Naive thymus-derived CD4-positive, alpha-beta T cell (primary cell): Measurements from ENCODE around the gene ANKS1B. TPM values are rescaled to one million over a fixed set of nuclear protein-coding genes. Genes with fewer than 3 reads are reported as not detected.

ENCODE experiments used
- ATAC-seq: fragments of 150-1000 bp; cut with Tn5 transposase; 2 replicates; pipeline ENCODE4 v1.10.0; 2021; ENCODE audit warnings: mild to moderate bottlenecking, moderate library complexity
- CTCF ChIA-PET: fragments of 350-600 bp; sonication (Branson Sonifier 250); formaldehyde crosslinking; loops from one replicate; lab custom pipeline; 2021; ENCODE audit warnings: antibody characterized with exemption; lab: Charles Lee
- POLR2A ChIA-PET: fragments of 350-600 bp; sonication (Branson Sonifier 250); formaldehyde crosslinking; loops from one replicate; lab custom pipeline; 2021; ENCODE audit warnings: antibody characterized with exemption, inconsistent platforms; lab: Charles Lee
- DNase-seq, 9 donors: peaks; one replicate each; pipeline versions ENCODE4 v3.0.0 to v3.0.0-alpha.2; 2020 to 2022; ENCODE audit warnings: mixed read lengths in 1 of 9
- H3K27ac ChIP-seq: one replicate; pipeline ENCODE4 v1.7.0; 2013; ENCODE audit warnings: mild to moderate bottlenecking, low read depth, low read length, moderate library complexity
- H3K27me3 ChIP-seq, 2 donors: one replicate each; pipeline ENCODE4 v1.7.0; 2013; ENCODE audit warnings: low read length in 2 of 2, mild to moderate bottlenecking in 2 of 2, moderate library complexity in 2 of 2; ENCODE audit not compliant: control insufficient read depth in 2 of 2, insufficient read depth in 2 of 2
- H3K36me3 ChIP-seq, 3 experiments: 1 replicate in 2 of 3; 2 replicates in 1 of 3; pipeline ENCODE4 v1.7.0; 2013; ENCODE audit warnings: low read length in 3 of 3, mild to moderate bottlenecking in 3 of 3, moderate library complexity in 1 of 3; ENCODE audit not compliant: insufficient read depth in 3 of 3, control insufficient read depth in 2 of 3
- H3K4me1 ChIP-seq, 2 donors: one replicate each; pipeline ENCODE4 v1.7.0; 2013; ENCODE audit warnings: low read length in 2 of 2, mild to moderate bottlenecking in 2 of 2, moderate library complexity in 1 of 2; ENCODE audit not compliant: control insufficient read depth in 2 of 2, insufficient read depth in 2 of 2
- H3K4me3 ChIP-seq: 2 replicates; pipeline ENCODE4 v1.7.0; 2013; ENCODE audit warnings: mild to moderate bottlenecking, low read length
- H3K9me3 ChIP-seq, 3 experiments: 1 replicate in 2 of 3; 2 replicates in 1 of 3; pipeline ENCODE4 v1.7.0; 2013; ENCODE audit warnings: low read length in 3 of 3; ENCODE audit not compliant: control insufficient read depth in 2 of 3
- H3K27ac Mint-ChIP-seq, 9 donors: one replicate each; pipeline ENCODE4 v1.8.0; 2020 to 2022; ENCODE audit warnings: mixed read lengths in 9 of 9, mild to moderate bottlenecking in 8 of 9, moderate library complexity in 5 of 9, inconsistent platforms in 2 of 9
- H3K27me3 Mint-ChIP-seq, 5 donors: one replicate each; pipeline ENCODE4 v1.8.0; 2021 to 2022; ENCODE audit warnings: mixed read lengths in 5 of 5, mild to moderate bottlenecking in 1 of 5
- H3K36me3 Mint-ChIP-seq, 5 donors: one replicate each; pipeline ENCODE4 v1.8.0; 2020 to 2022; ENCODE audit warnings: mixed read lengths in 5 of 5, mild to moderate bottlenecking in 3 of 5, inconsistent platforms in 1 of 5
- H3K4me1 Mint-ChIP-seq, 7 donors: one replicate each; pipeline ENCODE4 v1.8.0; 2020 to 2022; ENCODE audit warnings: mixed read lengths in 7 of 7, mild to moderate bottlenecking in 3 of 7, inconsistent platforms in 1 of 7
- H3K4me3 Mint-ChIP-seq, 10 donors: one replicate each; pipeline ENCODE4 v1.8.0; 2020 to 2022; ENCODE audit warnings: mild to moderate bottlenecking in 10 of 10, mixed read lengths in 10 of 10, moderate library complexity in 6 of 10, inconsistent platforms in 2 of 10
- H3K9me3 Mint-ChIP-seq, 11 donors: one replicate each; pipeline ENCODE4 v1.8.0; 2020 to 2022; ENCODE audit warnings: mixed read lengths in 11 of 11, mild to moderate bottlenecking in 4 of 11, inconsistent platforms in 1 of 11, moderate library complexity in 1 of 11
- intact Hi-C, 2 donors: fragments of 100-400 bp; cut with micrococcal nuclease; formaldehyde crosslinking; loops; one replicate each; pipeline ENCODE4 v1.15.1; 2023
- polyA plus RNA-seq, 2 donors: library from polyadenylated mRNA; unstranded; fragments of 300-500 nt; fragmentation: Illumina TruSeq; gene quantifications; one replicate each; pipeline ENCODE4 v1.2.3, GENCODE V29; 2021
- total RNA-seq, 6 experiments: library from RNA in 5 of 6; stranded (reverse) in 5 of 6; gene quantifications; 1 replicate in 5 of 6; 2 replicates in 1 of 6; pipeline ENCODE4 v1.2.3 and lab custom pipeline; 2021 to 2026

The ANKS1B gene
- total and polyA plus RNA-seq, 7 experiments from 2014 or later = 0.97 TPM; not detected in 6

DNA sequence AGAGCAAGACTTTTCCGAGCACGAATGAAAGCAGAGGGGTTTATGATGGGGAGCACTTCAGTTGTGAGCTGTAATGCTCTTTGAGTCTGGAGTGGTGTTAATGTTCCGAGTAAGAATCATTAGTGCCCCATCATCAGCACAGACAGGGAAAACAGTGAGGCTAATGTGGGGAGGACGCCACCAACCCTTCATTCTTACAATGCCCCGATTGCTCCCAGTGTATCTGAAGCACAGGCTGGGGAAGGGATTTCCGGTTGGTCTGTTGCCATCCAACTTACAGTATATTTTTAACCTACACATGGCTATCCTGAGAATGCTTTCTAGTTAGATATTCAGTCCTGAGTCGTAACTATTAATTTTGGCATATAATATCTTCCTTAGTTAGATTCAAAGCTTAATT lies 1198.1 kb downstream of the ANKS1B start:
- H3K9me3 ChIP-seq = no peaks in the 10 kb centered on the region
- no peaks in the 10 kb centered on the region for H3K4me1 Mint-ChIP-seq
- H3K4me3 Mint-ChIP-seq = no peak overlapping the region
- H3K27ac ChIP-seq = no peak overlapping the region
- intact Hi-C loops = no loop called here
- DNase-seq (no peak), ATAC-seq (no peak)
- H3K27me3 Mint-ChIP-seq = peaks cover 14 to 31% (median 29%) of the 10 kb centered on the region in 5 donors
- no peaks in the 10 kb centered on the region for H3K4me1 ChIP-seq
- H3K36me3 Mint-ChIP-seq = no peaks in the 10 kb centered on the region
- H3K36me3 ChIP-seq = no peaks in the 10 kb centered on the region
- peaks cover 0 to 3% of the 10 kb centered on the region in 2 donors for H3K27me3 ChIP-seq
- ChIA-PET CTCF (no interaction called here), POLR2A (no interaction called here)
- H3K9me3 Mint-ChIP-seq = peaks cover 0 to 1% (median 0%) of the 10 kb centered on the region in 11 donors
- H3K4me3 ChIP-seq = no peak overlapping the region
- H3K27ac Mint-ChIP-seq = no peak overlapping the region

DNA sequence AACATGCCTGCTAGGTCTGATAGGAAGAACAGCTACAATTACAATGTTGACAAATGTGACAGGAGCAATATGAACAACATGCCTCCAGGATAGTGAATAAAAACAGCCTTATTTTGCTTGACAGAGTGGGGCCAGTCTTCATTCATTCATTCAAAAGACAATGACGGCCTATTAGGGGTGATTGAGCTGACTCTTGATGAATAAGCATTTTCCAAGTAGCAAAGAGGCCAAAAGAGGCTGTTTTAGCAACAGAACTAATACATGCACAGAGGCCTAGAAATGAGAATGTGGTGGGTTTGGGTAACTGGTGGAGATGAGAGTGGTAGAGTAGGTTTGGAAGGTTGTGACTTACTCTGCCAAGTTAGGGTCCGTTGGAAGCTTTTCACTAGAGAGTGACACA lies 1201.3 kb downstream of the ANKS1B start:
- Mint-ChIP-seq H3K9me3 (peaks cover 0 to 1% (median 0%) of the 10 kb centered on the region in 11 donors), H3K4me1 (no peaks in the 10 kb centered on the region), H3K27me3 (peaks cover 12 to 39% (median 28%) of the 10 kb centered on the region in 5 donors), H3K36me3 (no peaks in the 10 kb centered on the region), H3K27ac (no peak overlapping the region), H3K4me3 (no peak overlapping the region)
- POLR2A ChIA-PET = no interaction called here
- CTCF ChIA-PET = no interaction called here
- H3K27me3 ChIP-seq = peaks cover 0 to 3% of the 10 kb centered on the region in 2 donors
- H3K4me1 ChIP-seq = no peaks in the 10 kb centered on the region
- DNase-seq = no peak
- no peaks in the 10 kb centered on the region for H3K9me3 ChIP-seq
- H3K27ac ChIP-seq = no peak overlapping the region
- no peaks in the 10 kb centered on the region for H3K36me3 ChIP-seq
- no peak overlapping the region for H3K4me3 ChIP-seq
- ATAC-seq = no peak
- intact Hi-C loops = no loop called here

DNA sequence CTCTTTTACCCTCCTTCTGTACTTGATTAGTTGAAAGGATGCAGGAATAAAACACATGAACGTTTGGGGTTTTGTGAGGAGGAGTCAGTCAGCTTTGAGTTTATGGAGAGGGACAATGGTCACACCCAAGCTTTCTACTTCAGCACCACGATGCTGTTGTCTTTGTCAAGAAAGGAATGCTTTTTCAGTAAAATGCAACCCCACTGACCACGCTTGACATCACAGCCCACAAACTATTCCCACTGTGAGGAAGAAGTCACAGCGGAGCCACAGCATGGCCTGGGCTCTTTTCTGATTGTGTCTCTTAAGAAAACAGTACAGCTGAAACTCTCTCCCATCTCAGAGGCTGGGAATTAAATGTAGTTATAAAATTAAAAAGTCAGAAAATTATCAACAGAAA lies 1204.5 kb downstream of the ANKS1B start:
- Histone ChIP-seq H3K4me1 (no peaks in the 10 kb centered on the region), H3K36me3 (no peaks in the 10 kb centered on the region), H3K9me3 (no peaks in the 10 kb centered on the region), H3K27me3 (no peaks in the 10 kb centered on the region), H3K4me3 (no peak overlapping the region), H3K27ac (no peak overlapping the region)
- no peak for ATAC-seq
- Mint-ChIP-seq H3K27ac (no peak overlapping the region), H3K4me3 (no peak overlapping the region), H3K9me3 (peaks cover 0 to 1% (median 0%) of the 10 kb centered on the region in 11 donors), H3K36me3 (no peaks in the 10 kb centered on the region), H3K4me1 (no peaks in the 10 kb centered on the region), H3K27me3 (peaks cover 8 to 28% (median 24%) of the 10 kb centered on the region in 5 donors)
- POLR2A ChIA-PET = no interaction called here
- DNase-seq = no peak
- intact Hi-C loops = no loop called here
- CTCF ChIA-PET = no interaction called here

DNA sequence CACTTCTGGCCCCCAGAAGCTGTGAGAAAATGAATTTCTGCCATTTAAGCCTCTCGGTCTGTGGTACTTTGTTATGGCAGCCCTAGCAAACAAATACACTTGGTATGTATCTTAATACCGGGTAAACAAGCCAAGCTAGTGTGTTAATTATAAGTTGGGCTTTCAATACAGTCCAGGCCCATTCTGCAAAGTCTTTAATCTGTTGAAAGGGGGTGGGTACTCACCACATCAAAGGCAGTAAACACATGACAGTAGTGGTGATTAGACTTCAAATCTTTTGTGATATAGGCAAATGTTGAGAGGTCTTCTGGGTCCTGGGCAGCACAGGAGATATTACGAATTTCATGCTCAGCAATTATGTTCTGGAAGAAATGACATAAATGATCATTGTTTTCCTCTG lies 1211.9 kb downstream of the ANKS1B start:
- H3K27me3 ChIP-seq = no peaks in the 10 kb centered on the region
- Mint-ChIP-seq H3K27ac (no peak overlapping the region), H3K36me3 (peaks cover 0 to 7% (median 0%) of the 10 kb centered on the region in 5 donors), H3K9me3 (peaks cover 0 to 6% (median 0%) of the 10 kb centered on the region in 11 donors), H3K4me1 (peaks cover 0 to 5% (median 0%) of the 10 kb centered on the region in 7 donors), H3K27me3 (peaks cover 0 to 4% (median 0%) of the 10 kb centered on the region in 5 donors), H3K4me3 (no peak overlapping the region)
- intact Hi-C loops = no loop called here
- no peak for DNase-seq
- ATAC-seq = no peak
- no peaks in the 10 kb centered on the region for H3K36me3 ChIP-seq
- no peak overlapping the region for H3K27ac ChIP-seq
- no peak overlapping the region for H3K4me3 ChIP-seq
- ChIA-PET POLR2A (no interaction called here), CTCF (no interaction called here)
- no peaks in the 10 kb centered on the region for H3K9me3 ChIP-seq
- H3K4me1 ChIP-seq = no peaks in the 10 kb centered on the region

DNA sequence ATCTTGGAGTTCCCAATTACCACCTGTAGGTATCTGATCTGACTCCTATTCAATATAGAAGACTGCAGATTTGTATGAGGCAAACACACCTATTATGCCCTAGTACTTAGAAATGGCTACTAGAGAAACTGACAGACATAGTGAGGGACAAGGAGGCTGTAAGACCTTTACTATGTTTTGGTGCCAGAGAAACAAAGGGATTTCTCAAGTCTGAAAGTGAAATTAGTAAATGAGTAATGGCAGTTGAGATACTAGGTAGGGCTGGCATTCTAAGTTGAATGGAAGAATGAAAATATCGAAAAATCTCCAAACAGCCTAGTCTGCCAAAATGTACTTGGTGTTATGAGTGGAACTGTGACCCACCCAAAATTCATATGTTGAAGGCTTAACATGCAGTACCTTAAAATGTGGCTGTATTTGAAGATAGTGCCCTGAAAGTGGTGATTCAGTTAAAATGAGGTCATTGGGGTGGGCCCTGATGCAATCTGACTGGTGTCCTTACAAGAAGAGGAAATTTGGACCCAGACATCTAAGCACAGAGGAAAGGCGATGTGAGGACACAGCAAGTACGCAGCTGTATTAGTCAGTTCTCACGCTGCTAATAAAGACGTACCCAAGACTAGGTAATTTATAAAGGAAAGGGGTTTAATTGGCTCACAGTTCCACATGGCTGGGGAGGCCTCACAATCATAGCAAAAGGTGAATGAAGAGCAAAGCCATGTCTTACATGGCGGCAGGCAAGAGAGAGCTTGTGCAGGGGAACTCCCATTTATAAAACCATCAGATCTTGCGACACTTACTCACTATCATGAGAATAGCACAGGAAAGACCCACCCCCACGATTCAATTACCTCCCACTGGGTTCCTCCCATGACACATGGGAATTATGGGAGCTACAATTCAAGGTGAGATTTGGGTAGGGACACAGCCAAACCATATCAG lies 1212.7 kb downstream of the ANKS1B start:
- no peak overlapping the region for H3K4me3 Mint-ChIP-seq
- ATAC-seq (no peak), DNase-seq (no peak)
- H3K9me3 ChIP-seq = no peaks in the 10 kb centered on the region
- no peak overlapping the region for H3K27ac Mint-ChIP-seq
- H3K4me3 ChIP-seq = no peak overlapping the region
- H3K9me3 Mint-ChIP-seq = peaks cover 0 to 6% (median 0%) of the 10 kb centered on the region in 11 donors
- H3K36me3 ChIP-seq = no peaks in the 10 kb centered on the region
- H3K27me3 ChIP-seq = no peaks in the 10 kb centered on the region
- POLR2A ChIA-PET = no interaction called here
- H3K36me3 Mint-ChIP-seq = peaks cover 0 to 7% (median 0%) of the 10 kb centered on the region in 5 donors
- CTCF ChIA-PET = no interaction called here
- peaks cover 0 to 6% (median 0%) of the 10 kb centered on the region in 5 donors for H3K27me3 Mint-ChIP-seq
- no peaks in the 10 kb centered on the region for H3K4me1 ChIP-seq
- intact Hi-C loops = no loop called here
- H3K27ac ChIP-seq = no peak overlapping the region
- H3K4me1 Mint-ChIP-seq = peaks cover 0 to 5% (median 0%) of the 10 kb centered on the region in 7 donors

DNA sequence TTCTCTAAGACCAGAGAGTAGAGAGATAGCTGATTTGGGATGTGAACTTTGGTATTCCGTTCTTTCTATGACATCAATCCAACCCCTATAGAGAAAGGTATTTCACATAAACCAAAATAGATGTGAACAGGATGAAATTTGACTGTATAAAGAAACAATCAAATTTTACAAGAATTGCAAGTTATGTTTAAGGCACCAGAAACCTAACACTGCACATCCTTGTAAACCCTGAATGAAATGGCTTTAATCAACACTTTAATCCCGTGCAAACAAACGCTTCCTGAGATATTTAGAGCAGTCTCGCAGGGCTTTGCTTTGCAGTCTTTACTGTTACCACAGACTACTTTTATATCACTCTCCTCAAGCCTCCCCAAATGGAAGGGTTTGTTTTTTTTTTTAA lies 1214.5 kb downstream of the ANKS1B start:
- Histone ChIP-seq H3K27me3 (no peaks in the 10 kb centered on the region), H3K4me1 (no peaks in the 10 kb centered on the region), H3K4me3 (no peak overlapping the region), H3K27ac (no peak overlapping the region), H3K36me3 (no peaks in the 10 kb centered on the region), H3K9me3 (no peaks in the 10 kb centered on the region)
- CTCF ChIA-PET = no interaction called here
- Mint-ChIP-seq H3K4me3 (no peak overlapping the region), H3K9me3 (peaks cover 0 to 6% (median 0%) of the 10 kb centered on the region in 11 donors), H3K4me1 (peaks cover 0 to 5% (median 0%) of the 10 kb centered on the region in 7 donors), H3K36me3 (peaks cover 0 to 7% (median 0%) of the 10 kb centered on the region in 5 donors), H3K27ac (no peak overlapping the region), H3K27me3 (peaks cover 0 to 6% (median 5%) of the 10 kb centered on the region in 5 donors)
- POLR2A ChIA-PET = no interaction called here
- intact Hi-C loops = no loop called here
- ATAC-seq (no peak), DNase-seq (no peak)
